ENCODE measurements around the gene LRFN2.

DNA sequence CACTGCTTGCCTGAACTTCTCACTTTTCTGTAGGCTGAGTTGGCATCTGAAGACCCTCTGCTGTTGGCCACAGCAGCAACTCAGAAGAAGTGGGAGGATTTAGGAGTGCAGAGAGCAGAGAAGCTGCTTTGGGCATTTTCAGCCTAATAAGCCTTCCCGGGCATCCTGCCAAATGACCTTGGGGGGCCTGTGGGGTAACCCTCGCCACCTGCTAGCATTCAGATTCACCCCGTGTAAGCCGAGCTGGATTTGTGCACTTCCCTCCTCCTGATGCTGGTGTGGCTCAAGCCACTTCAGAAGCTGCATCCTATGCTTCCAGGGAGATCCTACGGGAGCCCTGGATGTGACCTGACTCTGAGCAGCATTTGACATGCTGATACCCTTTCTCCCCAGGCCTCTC lies 114.8 kb downstream of the LRFN2 start:
- TF ChIP-seq, protein P1, sequence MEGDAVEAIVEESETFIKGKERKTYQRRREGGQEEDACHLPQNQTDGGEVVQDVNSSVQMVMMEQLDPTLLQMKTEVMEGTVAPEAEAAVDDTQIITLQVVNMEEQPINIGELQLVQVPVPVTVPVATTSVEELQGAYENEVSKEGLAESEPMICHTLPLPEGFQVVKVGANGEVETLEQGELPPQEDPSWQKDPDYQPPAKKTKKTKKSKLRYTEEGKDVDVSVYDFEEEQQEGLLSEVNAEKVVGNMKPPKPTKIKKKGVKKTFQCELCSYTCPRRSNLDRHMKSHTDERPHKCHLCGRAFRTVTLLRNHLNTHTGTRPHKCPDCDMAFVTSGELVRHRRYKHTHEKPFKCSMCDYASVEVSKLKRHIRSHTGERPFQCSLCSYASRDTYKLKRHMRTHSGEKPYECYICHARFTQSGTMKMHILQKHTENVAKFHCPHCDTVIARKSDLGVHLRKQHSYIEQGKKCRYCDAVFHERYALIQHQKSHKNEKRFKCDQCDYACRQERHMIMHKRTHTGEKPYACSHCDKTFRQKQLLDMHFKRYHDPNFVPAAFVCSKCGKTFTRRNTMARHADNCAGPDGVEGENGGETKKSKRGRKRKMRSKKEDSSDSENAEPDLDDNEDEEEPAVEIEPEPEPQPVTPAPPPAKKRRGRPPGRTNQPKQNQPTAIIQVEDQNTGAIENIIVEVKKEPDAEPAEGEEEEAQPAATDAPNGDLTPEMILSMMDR (IDR thresholded peaks at IDR 0.05; ENCODE audit: low read depth, low read length, missing input control) = no peak
- TF ChIP-seq RAD21 (IDR thresholded peaks at IDR 0.05) = no peak
- no peak for TF ChIP-seq GABPA (IDR thresholded peaks at IDR 0.05 in 1 of 2, conservative IDR thresholded peaks at IDR 0.05 in 1 of 2)
- no peak for TF ChIP-seq MAX (IDR thresholded peaks at IDR 0.05)
- TF ChIP-seq, protein P2, sequence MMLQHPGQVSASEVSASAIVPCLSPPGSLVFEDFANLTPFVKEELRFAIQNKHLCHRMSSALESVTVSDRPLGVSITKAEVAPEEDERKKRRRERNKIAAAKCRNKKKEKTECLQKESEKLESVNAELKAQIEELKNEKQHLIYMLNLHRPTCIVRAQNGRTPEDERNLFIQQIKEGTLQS (IDR thresholded peaks at IDR 0.05) = no peak
- TF ChIP-seq JUND (IDR thresholded peaks at IDR 0.05) = no peak
- no peak for TF ChIP-seq TAF1 (conservative IDR thresholded peaks at IDR 0.05)
- TF ChIP-seq HNF4A (conservative IDR thresholded peaks at IDR 0.05) = no peak
- no peak for TF ChIP-seq SP1 (IDR thresholded peaks at IDR 0.05)
- no peak for TF ChIP-seq ZBTB33 (IDR thresholded peaks at IDR 0.05)
- TF ChIP-seq EGR1 (IDR thresholded peaks at IDR 0.05; ENCODE audit: low read depth in 2 of 2) = no peak
- TF ChIP-seq REST (IDR thresholded peaks at IDR 0.05) = no peak
